HG02610 (cell line): ENCODE data around the gene CCDC188.

Experiments used
- ATAC-seq: cut with Tn5 transposase; IDR thresholded peaks from one replicate; pipeline ENCODE4 v1.9.1; 2021; ENCODE audit warnings: mild to moderate bottlenecking, moderate library complexity; ENCODE audit not compliant: unreplicated experiment

Gene CCDC188

GRCh38 chr22:20185750-20186149 lies 34.9 kb upstream of the CCDC188 start:
- ATAC-seq: no peak

GRCh38 chr22:20184501-20185165 lies 33.8 kb upstream of the CCDC188 start:
- ATAC-seq: no peak

- ATAC-seq: no peak
These were observed 33.0 kb upstream of the CCDC188 start for GRCh38 chr22:20183823-20184222.

- ATAC-seq: no peak
These were observed 32.2 kb upstream of the CCDC188 start for GRCh38 chr22:20183101-20183500.

DNA sequence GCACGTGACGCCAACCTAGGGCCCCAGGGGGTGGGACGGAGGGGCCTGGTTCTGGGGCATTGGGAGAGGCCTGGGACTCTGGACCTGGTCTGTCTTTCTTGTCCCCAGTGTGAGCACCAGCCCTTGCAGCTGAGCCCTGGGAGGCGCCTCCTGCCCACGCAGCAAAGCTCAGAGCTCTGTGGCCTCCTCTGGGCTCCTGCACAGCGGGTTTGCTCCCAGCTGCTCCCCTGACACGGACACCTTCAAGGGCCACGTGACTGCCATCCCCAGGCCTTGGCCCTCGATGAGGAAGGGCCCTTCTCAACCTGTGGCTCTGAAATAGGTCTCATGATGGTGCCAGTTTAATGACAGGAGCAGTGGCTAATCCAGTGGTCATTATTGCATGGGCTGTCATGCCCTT lies 31.5 kb upstream of the CCDC188 start:
- no peak for ATAC-seq

- ATAC-seq: no peak
These were observed 31.0 kb upstream of the CCDC188 start for GRCh38 chr22:20181884-20182236.

- ATAC-seq: no peak
These were observed 30.5 kb upstream of the CCDC188 start for GRCh38 chr22:20181194-20181883.

GRCh38 chr22:20180640-20181039 lies 29.8 kb upstream of the CCDC188 start:
- no peak for ATAC-seq

DNA sequence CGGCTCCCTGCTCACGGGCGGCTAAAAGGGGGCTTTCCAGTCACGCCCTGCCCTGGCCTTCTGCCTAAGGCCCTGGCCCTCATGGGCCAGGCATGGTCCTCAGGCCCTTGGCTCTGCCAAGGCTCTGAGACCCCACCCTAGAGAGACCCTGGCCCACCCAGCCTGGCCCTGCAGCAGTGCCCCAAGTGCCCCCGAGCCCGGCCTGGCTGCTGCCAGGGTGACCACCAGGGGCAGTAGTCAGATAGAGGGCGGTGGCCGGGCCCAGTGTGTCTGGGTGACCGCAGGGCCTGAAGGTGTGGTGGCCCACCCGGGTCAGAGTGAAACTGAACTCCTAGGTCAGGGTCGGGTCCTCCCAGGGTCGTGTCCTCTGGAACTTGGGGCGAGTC lies 29.4 kb upstream of the CCDC188 start:
- no peak for ATAC-seq

GRCh38 chr22:20179455-20180244 lies 28.8 kb upstream of the CCDC188 start:
- ATAC-seq: no peak

DNA sequence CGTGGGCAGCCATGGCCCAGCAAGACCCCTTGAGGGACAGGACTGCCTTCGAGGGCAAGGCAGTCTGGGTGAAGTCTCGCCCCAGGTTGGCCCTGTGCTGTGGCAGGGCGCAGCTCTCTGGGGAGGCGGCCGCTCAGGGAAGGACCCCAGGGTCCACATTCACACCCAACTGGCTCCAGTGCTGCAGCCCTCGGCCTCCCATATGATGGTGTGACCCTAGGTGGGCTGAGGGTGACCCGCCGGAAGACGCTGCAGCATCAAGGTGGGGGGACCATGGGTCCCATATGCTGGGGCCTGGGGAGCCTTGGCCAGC lies 28.0 kb upstream of the CCDC188 start:
- no peak for ATAC-seq

GRCh38 chr22:20178075-20178914 lies 27.4 kb upstream of the CCDC188 start:
- ATAC-seq: no peak

GRCh38 chr22:20177217-20177911 lies 26.5 kb upstream of the CCDC188 start:
- ATAC-seq: no peak

GRCh38 chr22:20176421-20177085 lies 25.7 kb upstream of the CCDC188 start:
- ATAC-seq: no peak

- ATAC-seq: no peak
These were observed 24.7 kb upstream of the CCDC188 start for GRCh38 chr22:20175597-20175900.

DNA sequence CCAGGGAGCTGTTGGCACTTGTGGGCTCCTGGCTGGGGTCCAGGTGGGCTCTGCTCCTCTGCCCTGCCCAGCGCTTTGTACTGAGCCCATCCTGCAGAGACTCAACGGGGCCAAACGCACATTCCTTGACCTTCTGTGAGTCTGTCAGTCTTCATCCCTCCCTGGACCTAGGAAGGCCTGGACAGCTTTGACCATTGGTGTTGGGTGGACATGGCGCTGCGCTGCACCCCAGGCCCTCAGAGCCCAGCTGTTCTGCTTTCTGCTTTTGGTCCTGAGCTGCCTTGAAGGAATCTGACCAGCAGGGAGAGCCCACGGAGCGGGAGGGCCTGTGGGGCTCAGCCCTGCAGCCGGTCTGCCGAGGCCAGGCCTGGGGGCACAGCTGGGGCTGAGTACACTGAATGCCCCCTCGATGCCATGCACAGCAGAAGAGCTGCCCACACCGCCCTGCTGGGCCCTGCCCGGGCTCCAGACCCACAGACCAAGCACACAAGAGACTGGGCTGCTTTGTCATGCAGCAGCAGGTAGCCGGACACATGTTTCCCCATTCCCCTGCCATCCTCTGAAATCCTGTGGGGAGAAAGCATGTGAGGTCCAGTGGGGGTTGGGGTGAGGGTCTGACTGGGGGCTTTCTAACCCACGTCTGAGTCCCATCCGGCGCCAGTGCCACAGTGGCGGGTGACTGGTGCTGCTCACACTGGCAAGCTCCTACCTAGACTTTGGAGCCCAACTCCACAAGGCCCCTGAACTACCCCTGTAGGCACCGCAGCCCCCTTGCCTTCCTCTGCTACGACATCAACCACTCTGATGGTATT lies 24.1 kb upstream of the CCDC188 start:
- no peak for ATAC-seq

DNA sequence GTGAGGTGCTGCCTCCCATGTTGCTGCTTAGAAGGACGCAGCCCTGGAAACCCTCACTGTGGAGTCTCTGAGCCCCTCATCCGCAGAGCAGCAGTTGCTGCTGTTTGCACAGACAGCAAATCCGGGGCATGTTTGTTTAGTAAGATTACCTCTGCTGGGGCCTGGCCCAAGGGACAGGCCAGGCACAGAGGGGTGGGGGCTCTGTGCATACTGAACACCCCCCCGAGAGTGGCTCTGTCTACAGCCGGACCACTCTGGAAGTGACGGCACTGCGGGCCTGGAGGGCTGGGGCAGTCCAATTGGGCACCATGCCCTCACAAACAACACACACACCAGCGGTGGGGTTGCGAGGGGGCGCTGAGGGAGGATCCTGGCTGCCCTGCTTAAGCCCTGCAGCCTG lies 22.9 kb upstream of the CCDC188 start:
- no peak for ATAC-seq

DNA sequence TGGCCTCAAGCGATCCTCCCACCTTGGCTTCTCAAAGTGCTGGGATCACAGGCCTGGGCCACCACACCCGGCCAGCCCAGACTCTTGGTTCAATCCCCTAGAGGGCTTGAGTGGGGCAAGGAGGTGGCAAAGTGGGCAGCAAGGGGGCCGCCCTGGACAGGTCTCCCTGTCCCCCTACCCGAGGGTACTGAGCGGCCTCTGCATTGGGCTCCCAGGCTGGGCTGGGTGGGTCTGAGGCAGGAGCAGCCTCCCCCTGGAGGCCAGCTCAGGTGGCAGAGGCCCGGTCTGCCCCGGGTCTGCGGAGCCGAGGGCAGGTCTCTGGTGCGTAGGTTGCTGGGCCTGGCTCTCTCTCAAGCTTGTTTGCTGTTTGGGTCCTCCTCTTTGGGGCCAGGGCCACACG lies 22.4 kb upstream of the CCDC188 start:
- no peak for ATAC-seq

DNA sequence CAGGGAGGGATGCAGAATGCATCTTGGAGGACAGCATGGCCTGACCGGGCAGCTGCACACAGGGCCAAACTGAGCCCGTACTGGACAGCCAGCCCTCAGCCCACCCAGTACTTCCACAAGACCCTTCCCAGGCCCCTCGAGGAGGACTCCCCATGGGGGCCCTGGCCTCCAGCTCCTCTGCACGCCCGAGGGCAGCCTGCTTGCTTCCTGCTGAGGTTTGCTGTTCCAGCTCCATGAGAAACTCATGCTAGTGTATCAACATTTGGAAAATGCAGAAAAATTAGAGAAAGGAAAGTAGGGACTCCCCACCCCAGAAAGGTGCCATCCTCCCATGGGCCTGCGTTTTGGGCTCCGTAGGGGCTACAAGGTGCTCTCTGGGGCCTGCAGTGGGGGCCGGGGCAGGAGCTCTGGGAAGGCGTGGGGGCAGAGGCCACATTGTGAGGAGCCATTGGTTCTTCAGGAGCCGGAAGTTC lies 21.3 kb upstream of the CCDC188 start:
- no peak for ATAC-seq
